GM13976 (cell line): ENCODE data around the gene WWOX.

Source experiments
- DNase-seq: peaks from one replicate; pipeline ENCODE4 v3.0.0; 2012; ENCODE audit warnings: low spot score
- CTCF ChIP-seq: IDR thresholded peaks from 2 replicates; pipeline ENCODE4 v1.5.1; 2012; ENCODE audit warnings: borderline replicate concordance, mild to moderate bottlenecking; ENCODE audit not compliant: insufficient read depth; ENCODE audit errors: extremely low read depth, missing control alignments, control extremely low read depth
- in situ Hi-C: fragments of 300-500 bp; cut with MboI; formaldehyde crosslinking; loops from one replicate; pipeline ENCODE4 v1.12.0; 2022; ENCODE audit warnings: low sequenced_read_pairs, mixed read lengths, inconsistent platforms; ENCODE audit not compliant: unreplicated experiment

Gene WWOX

GRCh38 chr16:78433116-78433515 is 333.7 kb downstream of the WWOX start:
- in situ Hi-C loops = no loop called here
- no peak for DNase-seq
- TF ChIP-seq CTCF = no peak

- in situ Hi-C loops = no loop called here
- TF ChIP-seq CTCF = no peak
- no peak for DNase-seq
These were observed 334.9 kb downstream of the WWOX start for GRCh38 chr16:78434401-78434800.

GRCh38 chr16:78435260-78435659 is 335.8 kb downstream of the WWOX start:
- TF ChIP-seq CTCF = no peak
- in situ Hi-C loops = no loop called here
- DNase-seq = no peak

- DNase-seq = no peak
- no peak for TF ChIP-seq CTCF
- in situ Hi-C loops = no loop called here
These were observed 336.6 kb downstream of the WWOX start for GRCh38 chr16:78436023-78436422.

- DNase-seq = no peak
- in situ Hi-C loops = no loop called here
- no peak for TF ChIP-seq CTCF
These were observed 337.4 kb downstream of the WWOX start for GRCh38 chr16:78436846-78437245.

- in situ Hi-C loops = no loop called here
- peak; percentile 46 for DNase-seq
- peak; percentile 79 for TF ChIP-seq CTCF
These were observed 338.0 kb downstream of the WWOX start for GRCh38 chr16:78437352-78437968.
